GM12878 (cell line): ENCODE data around the gene FBXO21. TPM values are rescaled to one million over a fixed set of nuclear protein-coding genes. Genes with fewer than 3 reads are reported as not detected.

ENCODE experiments used
- ATAC-seq: fragments of 200-7000 bp; cut with Tn5 transposase; 3 replicates; pipeline ENCODE4 v1.9.1; 2020; ENCODE audit warnings: mild to moderate bottlenecking, moderate library complexity
- BruUV-seq: library from RNA; stranded (reverse); fragments of 400-500 nt; replicated peaks from 2 replicates; lab custom pipeline; 2021; lab: Mats Ljungman, UMichigan
- CTCF ChIA-PET: fragments of 300-600 bp; sonication (Branson Sonifier 250); formaldehyde crosslinking; extraction: SDS; loops from one replicate; lab custom pipeline; 2021; ENCODE audit warnings: inconsistent platforms; lab: Yijun Ruan, JAX
- POLR2A ChIA-PET: fragments of 350-600 bp; formaldehyde crosslinking; extraction: SDS; loops from one replicate; lab custom pipeline; 2021; ENCODE audit warnings: inconsistent platforms; lab: Charles Lee
- RAD21 ChIA-PET: fragments of 300-600 bp; sonication (Branson Sonifier 250); formaldehyde crosslinking; loops from one replicate; lab custom pipeline; 2023; ENCODE audit warnings: antibody characterized with exemption; ENCODE audit not compliant: unreplicated experiment; lab: Charles Lee
- SMC1A ChIA-PET: fragments of 300-600 bp; sonication (Branson Sonifier 250); formaldehyde crosslinking; loops from one replicate; lab custom pipeline; 2023; ENCODE audit not compliant: unreplicated experiment, uncharacterized antibody; lab: Charles Lee
- DNase-seq: peaks from one replicate; pipeline ENCODE4 v3.0.0-alpha.2; 2011; ENCODE audit warnings: low read depth, low spot score
- FAIRE-seq: peaks from 3 replicates; lab custom pipeline; 2011; peaks lifted over from hg19 to GRCh38; lab: Jason Lieb, UNC
- H2AFZ ChIP-seq: 2 replicates; pipeline ENCODE4 v1.6.0; 2011; ENCODE audit warnings: low read depth, low read length, control low read depth; ENCODE audit not compliant: control insufficient read depth
- H3K27ac ChIP-seq: 2 replicates; pipeline ENCODE4 v1.5.1; 2011; ENCODE audit warnings: control low read depth; ENCODE audit not compliant: control insufficient read depth, insufficient read depth
- H3K27me3 ChIP-seq, 2 experiments: replicated peaks in 1 of 2; 2 replicates each; pipeline versions ENCODE4 v1.6.0 to v1.6.1; 2011; ENCODE audit warnings: low read length in 1 of 2; ENCODE audit not compliant: control insufficient read depth in 2 of 2, insufficient read depth in 2 of 2
- H3K36me3 ChIP-seq, 2 experiments: 2 replicates each; pipeline ENCODE4 v1.5.1; 2011; ENCODE audit warnings: low read length in 1 of 2; ENCODE audit not compliant: control insufficient read depth in 2 of 2, insufficient read depth in 2 of 2
- H3K4me1 ChIP-seq: 2 replicates; pipeline ENCODE4 v1.6.1; 2011; ENCODE audit warnings: mild to moderate bottlenecking, low read length, moderate library complexity, mixed read lengths; ENCODE audit not compliant: control insufficient read depth, insufficient read depth
- H3K4me2 ChIP-seq: 2 replicates; pipeline ENCODE4 v1.6.0; 2011; ENCODE audit warnings: control low read depth; ENCODE audit not compliant: control insufficient read depth, insufficient read depth
- H3K4me3 ChIP-seq: fragments of 200-600 bp; sonication (generic); 2 replicates; pipeline ENCODE4 v1.5.1; 2016
- H3K79me2 ChIP-seq: 2 replicates; pipeline ENCODE4 v1.6.0; 2011; ENCODE audit warnings: low read length; ENCODE audit not compliant: control insufficient read depth, insufficient read depth
- H3K9ac ChIP-seq: 2 replicates; pipeline ENCODE4 v1.8.0; 2011; ENCODE audit warnings: low read length, control low read depth, mixed read lengths; ENCODE audit not compliant: control insufficient read depth, insufficient read depth
- H3K9me3 ChIP-seq: replicated peaks from 3 replicates; pipeline ENCODE4 v1.5.1; 2011; ENCODE audit warnings: mild to moderate bottlenecking, low read length; ENCODE audit not compliant: control insufficient read depth, insufficient read depth
- H4K20me1 ChIP-seq: 2 replicates; pipeline ENCODE4 v1.6.0; 2011; ENCODE audit not compliant: control insufficient read depth, insufficient read depth
- CBX3 ChIP-seq: fragments of 200-600 bp; sonication (generic); IDR thresholded peaks from 2 replicates; pipeline ENCODE4 v1.6.1; 2016; ENCODE audit warnings: low read depth, borderline replicate concordance
- CTCF ChIP-seq, 3 experiments: IDR thresholded peaks in 2 of 3; conservative IDR thresholded peaks in 1 of 3; 2 replicates each; pipeline ENCODE4 v1.5.1; 2011; ENCODE audit warnings: low read depth in 3 of 3, low read length in 3 of 3, mild to moderate bottlenecking in 3 of 3, control low read depth in 2 of 3, moderate library complexity in 2 of 3, inconsistent platforms in 1 of 3, mixed read lengths in 1 of 3; ENCODE audit not compliant: control insufficient read depth in 2 of 3, insufficient read depth in 1 of 3; ENCODE audit errors: extremely low read depth in 1 of 3
- E4F1 ChIP-seq: fragments of 450-650 bp; IDR thresholded peaks from 2 replicates; pipeline ENCODE4 v1.6.1; 2018; ENCODE audit warnings: borderline replicate concordance, mild to moderate bottlenecking; ENCODE audit not compliant: partially characterized antibody
- ETV6 ChIP-seq, 2 experiments: fragments of 450-650 bp in 1 of 2; IDR thresholded peaks in 1 of 2; conservative IDR thresholded peaks in 1 of 2; 2 replicates each; pipeline ENCODE4 v1.6.1; 2014; ENCODE audit warnings: antibody characterized with exemption in 1 of 2, borderline replicate concordance in 1 of 2, low read depth in 1 of 2, mild to moderate bottlenecking in 1 of 2, moderate library complexity in 1 of 2
- SMARCA5 ChIP-seq: fragments of 450-650 bp; IDR thresholded peaks from 2 replicates; pipeline ENCODE4 v1.6.1; 2017; ENCODE audit warnings: mild to moderate bottlenecking
- STAT1 ChIP-seq: fragments of 450-650 bp; conservative IDR thresholded peaks from 2 replicates; pipeline ENCODE4 v1.6.1; 2014; ENCODE audit warnings: antibody characterized with exemption, mild to moderate bottlenecking
- STAT3 ChIP-seq: IDR thresholded peaks from 2 replicates; pipeline ENCODE4 v1.6.1; 2011; ENCODE audit warnings: low read depth, low read length, improper control_type of control experiment
- ZBED1 ChIP-seq: IDR thresholded peaks from 2 replicates; pipeline ENCODE4 v1.6.1; 2016; ENCODE audit warnings: borderline replicate concordance
- ZZZ3 ChIP-seq: IDR thresholded peaks from 2 replicates; pipeline ENCODE4 v1.6.1; 2011; ENCODE audit warnings: low read depth; ENCODE audit not compliant: control insufficient read depth, insufficient read length
- WGBS: methylation state at CpG from one replicate; pipeline ENCODE4 v1.1.6; 2016; ENCODE audit warnings: low lambda C conversion rate; ENCODE audit not compliant: insufficient replicate concordance, insufficient coverage; ENCODE audit errors: missing lambda C conversion rate; 5-methylcytosine and 5-hydroxymethylcytosine counted together
- in situ Hi-C: fragments of 300-500 bp; cut with MboI; formaldehyde crosslinking; loops from 9 replicates; pipeline ENCODE4 v1.14.3; 2018; ENCODE audit warnings: mixed read lengths
- intact Hi-C: fragments of 100-400 bp; cut with micrococcal nuclease; formaldehyde crosslinking; loops from one replicate; pipeline ENCODE4 v1.14.2; 2022; ENCODE audit not compliant: unreplicated experiment
- polyA plus RNA-seq, 11 experiments: library from polyadenylated mRNA; depleted of rRNA in 4 of 11; unstranded in 6 of 11; stranded (reverse) in 5 of 11; fragments of >200 nt; fragmentation: Nextera tagmentation in 4 of 11; fragmentation: Illumina TruSeq in 1 of 11; extraction: Ambion mirVana in 4 of 11; extraction: Trizol in 1 of 11; gene quantifications; 1 replicate in 1 of 11; 2 replicates in 10 of 11; pipeline versions ENCODE4 v1.2.1 to v1.2.3, GENCODE V29; 2011 to 2016; ENCODE audit warnings: inconsistent platforms in 2 of 11, missing spikeins in 2 of 11, low read depth in 1 of 11
- total RNA-seq, 4 experiments: library from RNA; depleted of rRNA in 3 of 4; stranded (reverse); fragments of >200 nt in 3 of 4; fragmentation: Illumina TruSeq in 1 of 4; extraction: Trizol in 1 of 4; gene quantifications; 2 replicates each; pipeline versions ENCODE4 v1.2.1 to v1.2.3, GENCODE V29; 2013 to 2021
- TF ChIP-seq, protein P1 (sequence below): fragments of 450-650 bp; IDR thresholded peaks from 2 replicates; pipeline ENCODE4 v1.6.1; 2017; ENCODE audit warnings: mild to moderate bottlenecking, moderate library complexity

Gene FBXO21
- total and polyA plus RNA-seq, 10 of the 15 experiments (the other 5 are each of a cell fraction or from before 2014, with no cell fraction given), result 5.5 to 32.6 (median 18.9) TPM

DNA sequence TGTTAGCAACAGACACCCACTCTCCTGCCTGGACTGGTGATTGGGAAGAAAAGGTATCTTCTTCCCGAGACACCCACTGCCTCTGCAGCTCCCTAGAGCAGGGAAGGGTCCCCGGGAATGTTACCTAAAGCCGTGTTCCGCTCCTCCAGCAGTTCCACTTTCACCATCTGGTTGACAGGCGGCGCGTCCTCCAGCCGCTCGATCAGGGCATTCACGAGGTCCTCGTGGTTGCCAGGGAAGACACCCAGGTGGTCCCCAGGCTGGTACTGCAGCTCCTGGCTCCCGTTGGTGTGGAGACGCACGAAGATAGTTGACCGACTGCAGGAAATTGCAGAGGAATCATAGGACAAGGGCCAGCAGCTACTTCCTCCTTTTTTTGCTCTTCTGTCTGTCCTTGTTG is 44.2 kb upstream of the FBXO21 start:
- CTCF ChIA-PET, result interaction anchor here (1.1 to 4.4 kb wide), 3 partner anchors 21 to 603 kb away, joined by 3 to 27 read pairs (median 8); no protein-coding TSS in a partner anchor
- DNase-seq (no peak), FAIRE-seq (no peak)

More for the DNA sequence above, 44.2 kb upstream of the FBXO21 start:
- H3K27me3 ChIP-seq, result peaks cover 3 to 6% of the 10 kb centered on the region in 2 experiments; a peak in 3 of 4 replicates
- no peaks in the 10 kb centered on the region for H3K79me2 ChIP-seq
- H2AFZ ChIP-seq, result no peak overlapping the region
- in situ Hi-C loops, result no loop called here
- SMC1A ChIA-PET, result no interaction called here
- no peaks in the 10 kb centered on the region for H3K4me1 ChIP-seq
- RAD21 ChIA-PET, result interaction anchor here (0.6 kb wide), 1 partner anchor 114 kb away, joined by 3 read pairs; no protein-coding TSS in a partner anchor
- intact Hi-C loops, result loop anchor here (10.0 kb wide), 1 partner anchor 100 kb away; no protein-coding TSS in a partner anchor
- BruUV-seq, result no TSS peak
- no peaks in the 10 kb centered on the region for H3K36me3 ChIP-seq
- TF ChIP-seq ZBED1 (no peak), SMARCA5 (no peak), STAT1 (no peak), STAT3 (no peak), E4F1 (no peak), CTCF (IDR thresholded peaks at IDR 0.05 in 2 of 3, conservative IDR thresholded peaks at IDR 0.05 in 1 of 3; ENCODE audit: control insufficient read depth in 2 of 3, extremely low read depth in 1 of 3, insufficient read depth in 1 of 3, low read depth in 3 of 3, low read length in 3 of 3) (no peak), ZZZ3 (no peak), ETV6 (conservative IDR thresholded peaks at IDR 0.05 in 1 of 2, IDR thresholded peaks at IDR 0.05 in 1 of 2; ENCODE audit: borderline replicate concordance in 1 of 2, low read depth in 1 of 2) (no peak), CBX3 (no peak)
- TF ChIP-seq, protein P1, sequence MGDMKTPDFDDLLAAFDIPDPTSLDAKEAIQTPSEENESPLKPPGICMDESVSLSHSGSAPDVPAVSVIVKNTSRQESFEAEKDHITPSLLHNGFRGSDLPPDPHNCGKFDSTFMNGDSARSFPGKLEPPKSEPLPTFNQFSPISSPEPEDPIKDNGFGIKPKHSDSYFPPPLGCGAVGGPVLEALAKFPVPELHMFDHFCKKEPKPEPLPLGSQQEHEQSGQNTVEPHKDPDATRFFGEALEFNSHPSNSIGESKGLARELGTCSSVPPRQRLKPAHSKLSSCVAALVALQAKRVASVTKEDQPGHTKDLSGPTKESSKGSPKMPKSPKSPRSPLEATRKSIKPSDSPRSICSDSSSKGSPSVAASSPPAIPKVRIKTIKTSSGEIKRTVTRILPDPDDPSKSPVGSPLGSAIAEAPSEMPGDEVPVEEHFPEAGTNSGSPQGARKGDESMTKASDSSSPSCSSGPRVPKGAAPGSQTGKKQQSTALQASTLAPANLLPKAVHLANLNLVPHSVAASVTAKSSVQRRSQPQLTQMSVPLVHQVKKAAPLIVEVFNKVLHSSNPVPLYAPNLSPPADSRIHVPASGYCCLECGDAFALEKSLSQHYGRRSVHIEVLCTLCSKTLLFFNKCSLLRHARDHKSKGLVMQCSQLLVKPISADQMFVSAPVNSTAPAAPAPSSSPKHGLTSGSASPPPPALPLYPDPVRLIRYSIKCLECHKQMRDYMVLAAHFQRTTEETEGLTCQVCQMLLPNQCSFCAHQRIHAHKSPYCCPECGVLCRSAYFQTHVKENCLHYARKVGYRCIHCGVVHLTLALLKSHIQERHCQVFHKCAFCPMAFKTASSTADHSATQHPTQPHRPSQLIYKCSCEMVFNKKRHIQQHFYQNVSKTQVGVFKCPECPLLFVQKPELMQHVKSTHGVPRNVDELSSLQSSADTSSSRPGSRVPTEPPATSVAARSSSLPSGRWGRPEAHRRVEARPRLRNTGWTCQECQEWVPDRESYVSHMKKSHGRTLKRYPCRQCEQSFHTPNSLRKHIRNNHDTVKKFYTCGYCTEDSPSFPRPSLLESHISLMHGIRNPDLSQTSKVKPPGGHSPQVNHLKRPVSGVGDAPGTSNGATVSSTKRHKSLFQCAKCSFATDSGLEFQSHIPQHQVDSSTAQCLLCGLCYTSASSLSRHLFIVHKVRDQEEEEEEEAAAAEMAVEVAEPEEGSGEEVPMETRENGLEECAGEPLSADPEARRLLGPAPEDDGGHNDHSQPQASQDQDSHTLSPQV, result no peak
- TF ChIP-seq, all 136 proteins: peak for 0
- Histone ChIP-seq H3K4me2 (no peak overlapping the region), H3K27ac (no peak overlapping the region), H4K20me1 (no peaks in the 10 kb centered on the region), H3K9ac (no peak overlapping the region), H3K4me3 (no peak overlapping the region), H3K9me3 (no peaks in the 10 kb centered on the region)
- ATAC-seq, result no peak
- WGBS, result 54% methylated on average over 15 of the region's 15 CpGs
- POLR2A ChIA-PET, result interaction anchor here (1.1 kb wide), 1 partner anchor 16 kb away, joined by 3 read pairs; no protein-coding TSS in a partner anchor
